ENCODE results near the gene CLIC6.

Gene CLIC6

DNA sequence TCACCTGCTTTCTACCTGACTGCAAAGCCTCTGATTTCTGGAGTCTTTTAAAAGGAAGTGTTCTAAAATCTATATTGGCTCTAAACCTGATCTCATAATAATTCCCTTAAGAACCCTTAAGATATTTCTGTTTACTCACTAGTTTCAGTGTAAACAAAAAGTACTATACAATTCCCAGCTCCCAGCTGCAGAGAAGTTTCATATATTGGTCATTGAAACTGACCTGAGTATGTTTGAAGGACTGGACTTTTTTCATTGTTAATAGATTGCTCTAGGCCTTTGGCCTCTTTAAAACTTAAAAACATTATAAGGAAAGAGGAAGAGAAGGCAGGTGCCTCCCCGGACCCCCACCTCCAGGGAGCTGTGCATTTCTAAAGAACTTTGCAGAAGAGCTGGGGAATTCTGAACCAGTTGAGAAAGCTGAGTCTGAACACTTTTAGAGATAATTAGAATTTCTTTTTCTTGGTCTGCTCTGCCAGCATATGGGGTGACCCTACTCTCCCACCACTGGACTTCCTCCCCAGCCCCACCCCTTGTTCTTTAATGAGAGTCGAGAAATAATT lies 23.7 kb downstream of the CLIC6 start:
- FAIRE-seq (no peak), DNase-seq (ENCODE audit: insufficient read length, low spot score) (no peak)
- TF ChIP-seq POLR2A (IDR thresholded peaks at IDR 0.05; ENCODE audit: low read depth, low read length) = no peak

DNA sequence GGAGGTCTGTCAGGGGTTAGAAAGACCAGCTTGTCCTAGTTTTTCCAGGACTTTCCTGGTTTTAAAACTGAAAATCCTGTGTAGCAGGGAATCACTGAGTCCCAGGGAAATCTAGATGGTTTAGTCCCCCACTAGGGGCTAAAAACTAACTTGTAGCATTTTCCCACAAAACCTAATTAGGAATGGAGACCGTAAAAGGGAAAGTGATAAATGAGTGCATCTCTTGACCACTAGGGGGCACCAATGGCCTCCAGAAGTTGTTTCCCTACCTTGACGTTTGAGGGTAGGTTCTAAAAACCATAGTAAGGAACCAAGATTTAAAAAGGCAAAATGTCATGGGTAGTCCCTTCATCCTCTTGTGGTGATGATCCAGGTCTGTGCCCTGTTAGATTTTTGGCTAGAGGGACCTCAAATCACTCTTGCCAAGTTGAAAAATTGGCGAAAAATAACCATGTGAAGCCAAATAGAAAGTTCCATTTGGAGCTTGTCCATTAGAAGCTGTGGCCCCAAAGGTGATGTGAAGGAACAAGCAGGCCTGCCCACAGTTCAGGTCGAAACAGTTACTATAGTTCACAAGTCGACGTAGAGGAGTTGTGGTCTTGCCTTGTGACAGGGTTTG lies 24.5 kb downstream of the CLIC6 start:
- DNase-seq (ENCODE audit: insufficient read length, low spot score) (peak; percentile 71), FAIRE-seq (peak; percentile 20)
- no peak for TF ChIP-seq POLR2A (IDR thresholded peaks at IDR 0.05; ENCODE audit: low read depth, low read length)

DNA sequence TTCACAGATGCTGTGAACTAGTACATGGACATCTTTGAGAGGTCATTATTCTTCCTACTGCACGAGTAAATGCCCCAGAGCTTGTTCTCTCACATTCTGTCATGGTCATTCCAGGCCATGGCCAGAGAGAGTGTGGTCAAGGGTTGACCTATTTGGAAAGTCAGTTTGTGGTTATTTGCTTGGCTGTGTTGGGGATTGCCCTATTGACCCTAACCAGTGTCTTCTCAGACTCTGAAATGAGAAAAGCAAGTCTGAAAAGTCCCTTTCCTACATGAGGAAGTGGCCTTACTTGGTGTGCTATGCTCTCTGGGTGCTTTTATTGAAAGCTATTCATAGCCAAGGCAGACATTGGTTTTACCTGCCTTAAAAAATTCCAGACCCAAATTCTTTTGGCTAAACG lies 26.6 kb downstream of the CLIC6 start:
- no peak for FAIRE-seq
- DNase-seq (ENCODE audit: insufficient read length, low spot score) = no peak
- TF ChIP-seq POLR2A (IDR thresholded peaks at IDR 0.05; ENCODE audit: low read depth, low read length) = no peak

DNA sequence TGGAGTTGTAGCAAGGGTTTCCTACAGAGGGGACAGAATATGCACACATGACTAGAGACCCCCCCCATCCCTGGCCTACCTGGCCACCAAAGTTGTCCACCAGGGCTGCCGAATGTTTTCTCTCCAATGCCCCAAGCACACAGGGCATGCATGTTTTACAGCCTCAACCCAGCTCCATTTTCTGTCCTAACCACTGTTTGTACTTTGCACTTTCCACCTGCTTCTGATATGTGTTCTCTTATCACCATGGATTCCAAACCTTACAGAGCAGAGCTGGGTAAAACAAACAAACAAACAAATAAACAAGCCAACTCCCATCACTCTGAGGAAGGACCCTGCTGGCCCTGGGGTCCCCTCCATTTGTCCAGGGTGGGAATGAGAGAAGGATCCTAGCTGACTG lies 27.3 kb downstream of the CLIC6 start:
- no peak for TF ChIP-seq POLR2A (IDR thresholded peaks at IDR 0.05; ENCODE audit: low read depth, low read length)
- FAIRE-seq = no peak

DNA sequence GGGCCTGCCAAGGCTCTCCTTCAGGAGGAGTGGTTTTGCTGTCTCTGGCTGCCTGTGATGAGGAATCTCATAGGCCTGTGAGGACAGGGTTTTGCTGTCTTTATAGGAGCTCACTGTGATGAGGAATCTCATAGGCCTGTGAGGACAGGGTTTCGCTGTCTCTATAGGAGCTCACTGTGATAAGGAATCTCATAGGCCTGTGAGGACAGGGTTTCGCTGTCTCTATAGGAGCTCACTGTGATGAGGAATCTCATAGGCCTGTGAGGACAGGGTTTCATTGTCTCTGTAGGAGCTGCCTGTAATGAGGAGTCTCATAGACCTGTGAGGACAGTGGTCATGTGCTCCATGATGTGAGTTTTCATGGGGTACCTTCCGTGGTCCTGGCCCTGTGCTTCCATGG lies 29.0 kb downstream of the CLIC6 start:
- no peak for TF ChIP-seq POLR2A (IDR thresholded peaks at IDR 0.05; ENCODE audit: low read depth, low read length)
- DNase-seq (ENCODE audit: insufficient read length, low spot score) (no peak), FAIRE-seq (no peak)

More for the DNA sequence above, 27.3 kb downstream of the CLIC6 start:
- no peak for DNase-seq (ENCODE audit: insufficient read length, low spot score)

DNA sequence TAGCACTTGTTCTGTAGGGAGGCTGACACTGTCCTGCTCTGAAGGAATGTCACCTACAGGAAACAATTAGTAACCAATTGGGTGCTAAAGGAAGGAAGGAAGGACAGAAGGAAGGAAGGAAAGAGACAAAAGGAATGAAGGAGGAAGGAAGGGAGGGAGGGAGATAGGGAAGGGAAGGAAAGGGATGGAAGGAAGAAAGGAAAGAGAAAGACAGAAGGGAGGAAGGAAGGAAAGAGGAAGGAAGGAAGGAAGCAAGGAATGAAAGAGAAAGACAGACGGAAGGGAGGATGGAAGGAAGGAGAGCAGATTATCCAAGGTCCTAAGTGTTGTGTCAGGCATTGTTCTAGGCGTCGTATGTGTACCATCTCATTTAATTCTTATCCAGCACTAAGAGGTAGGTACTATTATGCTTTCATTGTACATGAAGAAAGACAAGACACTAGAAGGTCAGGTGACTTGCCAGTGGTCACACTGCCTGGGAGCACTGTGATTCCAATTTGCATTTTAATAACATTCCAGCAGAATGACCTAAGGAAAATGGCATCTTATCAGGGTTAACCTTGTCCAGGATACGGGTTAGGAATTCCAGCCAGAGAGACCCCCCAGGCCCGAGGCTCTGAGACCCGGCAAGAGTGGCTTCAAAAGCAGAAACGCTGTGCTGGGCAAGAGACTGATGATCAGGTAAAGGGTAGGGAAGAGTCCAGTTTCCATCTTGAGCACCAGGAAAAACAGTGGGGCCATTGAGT lies 29.6 kb downstream of the CLIC6 start:
- DNase-seq (ENCODE audit: insufficient read length, low spot score) (no peak), FAIRE-seq (no peak)
- TF ChIP-seq POLR2A (IDR thresholded peaks at IDR 0.05; ENCODE audit: low read depth, low read length) = no peak

DNA sequence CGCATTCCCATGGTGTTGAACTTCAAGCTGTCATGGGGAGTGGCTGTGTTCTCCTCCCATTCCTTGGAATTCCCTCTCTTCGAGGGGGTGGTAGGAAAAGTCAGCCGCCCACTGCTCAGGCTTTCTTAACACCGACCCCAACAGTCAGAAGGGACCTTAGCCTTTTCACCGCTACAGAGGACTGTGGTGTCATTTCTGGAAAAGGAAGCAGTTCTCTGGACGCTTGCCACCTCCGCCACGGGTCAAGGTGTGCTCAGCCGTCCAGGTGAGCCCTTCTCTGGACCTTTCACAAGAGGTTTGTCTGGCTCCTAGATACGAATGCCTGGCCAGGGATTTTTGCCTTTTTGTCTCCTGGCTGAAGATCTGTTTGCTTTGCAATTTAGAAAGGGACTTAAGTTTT lies 31.8 kb downstream of the CLIC6 start:
- no peak for FAIRE-seq
- no peak for TF ChIP-seq POLR2A (IDR thresholded peaks at IDR 0.05; ENCODE audit: low read depth, low read length)
- DNase-seq (ENCODE audit: insufficient read length, low spot score) = no peak

DNA sequence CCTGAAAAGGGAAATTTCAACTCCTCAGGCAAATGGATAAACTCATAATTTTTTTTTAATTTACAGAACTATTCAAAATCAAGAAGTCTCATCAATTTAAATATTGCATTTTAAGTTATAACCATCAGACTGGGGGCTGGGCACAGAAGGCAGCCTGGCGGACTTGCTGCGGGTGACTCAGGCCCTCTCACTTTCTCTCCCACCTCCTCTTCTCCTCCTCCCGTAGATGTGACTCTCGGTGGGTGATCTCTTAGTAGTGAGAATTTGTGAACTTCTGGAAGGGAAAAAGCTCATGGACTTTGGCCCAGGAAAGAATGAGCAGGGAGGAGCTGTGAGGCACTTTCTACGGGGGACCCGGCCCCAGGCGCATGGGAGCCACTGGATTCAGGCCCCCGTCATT lies 32.9 kb downstream of the CLIC6 start:
- no peak for TF ChIP-seq POLR2A (IDR thresholded peaks at IDR 0.05; ENCODE audit: low read depth, low read length)

DNA sequence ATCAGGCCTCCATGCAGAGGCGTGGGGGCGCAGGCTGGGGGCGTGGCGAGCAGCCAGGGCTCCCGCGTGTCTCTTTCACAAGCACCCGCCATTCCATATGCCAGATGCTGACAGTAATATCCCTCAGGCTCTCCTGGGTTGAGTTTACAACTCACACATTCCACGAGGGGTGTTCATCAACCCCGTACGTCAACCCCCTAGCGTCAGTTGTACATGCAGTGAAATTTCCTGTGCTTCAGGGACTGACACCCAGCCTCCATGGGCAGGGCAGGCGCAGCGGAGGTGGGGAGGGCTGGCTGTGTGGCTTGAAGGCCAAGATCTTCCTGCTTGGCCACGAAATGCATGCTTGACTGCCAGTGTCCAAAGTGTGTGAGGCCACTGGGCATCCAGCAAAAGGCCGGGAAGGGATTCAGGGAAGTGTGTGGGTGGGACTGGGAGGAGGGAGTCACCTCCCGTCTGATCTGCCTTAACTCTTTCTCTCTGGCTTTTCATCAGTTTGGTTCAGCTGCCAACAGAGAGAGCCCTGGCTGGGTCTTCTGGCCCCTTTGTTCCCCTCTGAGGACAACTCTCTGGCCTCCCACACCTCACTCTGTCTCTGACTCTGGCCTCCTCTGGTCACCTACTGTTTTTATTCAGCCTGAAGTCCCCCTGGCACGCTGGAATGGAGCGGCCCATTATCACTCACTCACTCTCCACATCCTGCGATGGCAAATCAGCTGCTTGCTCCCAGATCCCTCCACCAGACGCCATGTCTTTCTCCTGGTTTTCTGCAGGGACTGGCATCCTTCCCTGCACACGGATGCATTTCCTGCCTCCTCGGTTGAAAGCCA lies 33.8 kb downstream of the CLIC6 start:
- DNase-seq (ENCODE audit: insufficient read length, low spot score) (no peak), FAIRE-seq (no peak)
- TF ChIP-seq POLR2A (IDR thresholded peaks at IDR 0.05; ENCODE audit: low read depth, low read length) = no peak

More for the DNA sequence above, 32.9 kb downstream of the CLIC6 start:
- FAIRE-seq (no peak), DNase-seq (ENCODE audit: insufficient read length, low spot score) (no peak)

DNA sequence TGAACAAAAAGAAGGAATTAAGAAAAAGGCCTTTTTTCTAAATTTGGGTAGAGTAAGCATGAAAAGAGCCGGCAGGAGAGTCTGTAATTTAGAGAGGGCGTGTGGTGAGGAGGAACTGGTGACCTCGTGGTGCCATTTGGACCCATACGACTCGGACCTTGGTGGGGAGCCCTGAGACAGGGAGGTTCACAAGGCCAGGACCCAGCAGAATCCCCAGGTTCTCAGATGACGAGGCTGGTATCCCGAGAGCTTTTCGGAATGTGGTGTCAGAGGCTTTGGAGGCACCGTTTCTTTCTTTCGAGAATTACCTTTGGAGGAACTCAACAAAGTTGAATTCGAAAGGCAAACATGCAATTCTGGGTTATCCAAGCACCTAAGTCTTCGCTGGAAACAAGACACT lies 34.8 kb downstream of the CLIC6 start:
- no peak for DNase-seq (ENCODE audit: insufficient read length, low spot score)
- FAIRE-seq = no peak
- TF ChIP-seq POLR2A (IDR thresholded peaks at IDR 0.05; ENCODE audit: low read depth, low read length) = no peak

DNA sequence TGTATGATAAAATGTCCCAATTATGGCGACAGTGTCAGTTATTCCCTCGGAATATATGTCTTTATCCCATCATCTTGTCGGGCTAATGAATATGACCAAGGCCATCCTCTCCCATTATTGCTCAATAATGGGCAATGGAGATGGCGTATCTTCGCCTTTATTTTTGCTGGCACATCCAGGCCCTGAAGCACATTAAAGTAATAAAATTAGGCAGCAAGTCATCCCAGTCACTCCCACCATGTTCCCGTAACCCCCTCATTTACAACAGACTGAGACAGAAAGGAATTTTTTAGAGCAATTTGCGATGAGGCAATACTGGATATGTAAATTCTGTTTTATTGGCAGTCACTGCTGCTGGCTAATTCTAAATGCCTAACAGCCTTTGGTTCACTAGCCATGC lies 35.3 kb downstream of the CLIC6 start:
- no peak for TF ChIP-seq POLR2A (IDR thresholded peaks at IDR 0.05; ENCODE audit: low read depth, low read length)
- DNase-seq (ENCODE audit: insufficient read length, low spot score) (no peak), FAIRE-seq (no peak)

DNA sequence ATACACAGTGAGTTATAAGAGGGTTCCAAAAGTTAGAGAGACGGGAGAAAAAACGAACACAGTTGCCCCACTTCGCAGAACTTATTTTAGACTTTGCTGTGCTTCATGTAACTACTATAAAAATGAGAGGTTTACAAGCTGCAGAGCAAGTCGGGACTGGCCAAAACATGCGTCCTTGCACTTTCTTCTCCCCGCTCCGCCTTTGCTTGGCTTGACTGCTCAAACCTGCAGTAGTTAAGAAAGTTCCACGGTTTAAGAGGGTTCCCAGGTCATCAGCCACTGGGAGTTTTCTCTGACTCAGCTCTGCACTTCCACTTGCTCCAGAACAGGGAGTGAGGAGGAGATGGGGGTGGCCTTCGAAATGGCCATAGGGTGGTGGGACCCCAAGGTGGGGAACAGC lies 36.2 kb downstream of the CLIC6 start:
- FAIRE-seq (no peak), DNase-seq (ENCODE audit: insufficient read length, low spot score) (no peak)
- no peak for TF ChIP-seq POLR2A (IDR thresholded peaks at IDR 0.05; ENCODE audit: low read depth, low read length)

DNA sequence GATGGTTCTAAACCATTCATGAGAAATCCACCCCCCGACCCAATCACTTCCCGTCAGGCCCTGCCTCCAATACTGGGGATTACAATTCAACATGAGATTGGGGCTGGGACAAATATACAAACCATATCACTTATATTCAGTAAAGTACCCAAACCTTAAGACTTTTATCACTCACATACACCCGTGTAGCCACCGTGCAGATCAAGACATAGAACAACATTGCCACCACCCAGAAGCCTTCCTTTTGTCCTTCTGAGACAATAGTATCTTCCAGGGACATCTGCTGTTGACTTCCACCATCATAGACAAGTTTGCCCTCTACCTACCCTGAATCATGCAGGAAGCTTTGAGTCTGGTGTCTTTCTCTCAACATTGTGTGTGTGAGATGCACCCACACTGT lies 37.5 kb downstream of the CLIC6 start:
- no peak for TF ChIP-seq POLR2A (IDR thresholded peaks at IDR 0.05; ENCODE audit: low read depth, low read length)
- no peak for FAIRE-seq
- no peak for DNase-seq (ENCODE audit: insufficient read length, low spot score)

DNA sequence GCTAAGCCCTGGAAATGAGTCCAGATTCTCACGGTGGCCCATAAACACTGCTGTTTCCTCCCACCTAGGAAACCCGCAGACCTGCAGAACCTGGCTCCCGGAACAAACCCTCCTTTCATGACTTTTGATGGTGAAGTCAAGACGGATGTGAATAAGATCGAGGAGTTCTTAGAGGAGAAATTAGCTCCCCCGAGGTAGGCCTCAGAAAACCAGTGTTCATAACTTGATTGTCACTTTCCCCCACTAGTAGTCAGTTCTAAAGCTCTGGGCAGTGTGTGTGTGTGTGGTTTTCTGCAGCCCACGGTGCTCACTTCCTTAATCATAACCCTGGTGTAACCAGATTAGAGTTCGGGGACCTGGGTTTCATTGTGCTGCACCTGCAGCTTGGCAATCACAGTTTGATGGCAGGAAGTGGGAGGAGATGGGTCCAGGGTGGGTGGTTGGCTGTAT lies 39.1 kb downstream of the CLIC6 start:
- FAIRE-seq = no peak
- no peak for DNase-seq (ENCODE audit: insufficient read length, low spot score)
- no peak for TF ChIP-seq POLR2A (IDR thresholded peaks at IDR 0.05; ENCODE audit: low read depth, low read length)

Data from H54 (cell line).